ENCODE data around the gene PPARA.

Gene PPARA

DNA sequence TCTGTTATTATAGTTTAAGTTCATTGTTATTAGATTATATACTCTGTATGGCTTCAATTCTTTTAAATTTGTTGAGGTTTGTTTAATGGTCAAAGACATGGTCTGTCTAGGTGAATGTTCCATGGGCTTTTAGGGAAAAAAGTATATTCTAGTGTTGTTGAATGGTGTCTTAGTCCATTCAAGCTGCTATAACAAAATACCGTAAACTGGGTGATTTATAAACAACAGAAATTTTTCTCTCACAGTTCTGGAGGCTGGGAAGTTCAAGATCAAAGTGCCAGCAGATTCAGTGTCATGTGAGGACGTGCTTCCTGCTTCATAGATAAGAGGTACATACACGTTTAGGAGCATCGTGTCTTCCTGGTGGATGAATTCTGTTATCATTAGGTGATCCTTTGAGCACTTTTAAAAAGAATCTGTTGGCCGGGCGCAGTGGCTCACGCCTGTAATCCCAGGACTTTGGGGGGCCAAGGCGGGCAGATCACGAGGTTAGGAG is 26.2 kb downstream of the PPARA start:
- peaks cover 0 to 17% (median 9%) of the 10 kb centered on the region in 4 experiments for H3K4me1 ChIP-seq (ENCODE audit: control extremely low read depth in 1 of 4, control insufficient read depth in 4 of 4, insufficient read depth in 4 of 4, low read length in 3 of 4)
- WGBS (ENCODE audit: insufficient coverage): 89% methylated on average over 3 of the region's 9 CpGs
- ChIA-PET CTCF (interaction anchor here (1.1 kb wide), 1 partner anchor 16 kb away, joined by 3 read pairs; no protein-coding TSS in a partner anchor), POLR2A (no interaction called here)
- no peak overlapping the region for H3K27ac ChIP-seq (ENCODE audit: insufficient read depth in 1 of 2, low read depth in 1 of 2, low read length in 2 of 2, poor library complexity in 1 of 2, severe bottlenecking in 2 of 2)
- no peaks in the 10 kb centered on the region for H3K27me3 ChIP-seq (replicated peaks in 2 of 5; ENCODE audit: control insufficient read depth in 4 of 5, insufficient read depth in 5 of 5, low read length in 4 of 5)
- peaks cover 5 to 39% (median 17%) of the 10 kb centered on the region in 4 experiments for H3K36me3 ChIP-seq (ENCODE audit: control insufficient read depth in 4 of 4, insufficient read depth in 4 of 4, low read length in 3 of 4)
- H3K9me3 ChIP-seq (ENCODE audit: control extremely low read depth in 1 of 5, control insufficient read depth in 4 of 5, insufficient read depth in 2 of 5, low read depth in 1 of 5, low read length in 4 of 5): peaks cover 0 to 34% (median 18%) of the 10 kb centered on the region in 5 experiments
- no peak overlapping the region for H3K4me3 ChIP-seq (ENCODE audit: control insufficient read depth in 1 of 7, extremely low read depth in 1 of 7, insufficient read depth in 4 of 7, low read depth in 2 of 7, low read length in 6 of 7)
- no peak for DNase-seq

DNA sequence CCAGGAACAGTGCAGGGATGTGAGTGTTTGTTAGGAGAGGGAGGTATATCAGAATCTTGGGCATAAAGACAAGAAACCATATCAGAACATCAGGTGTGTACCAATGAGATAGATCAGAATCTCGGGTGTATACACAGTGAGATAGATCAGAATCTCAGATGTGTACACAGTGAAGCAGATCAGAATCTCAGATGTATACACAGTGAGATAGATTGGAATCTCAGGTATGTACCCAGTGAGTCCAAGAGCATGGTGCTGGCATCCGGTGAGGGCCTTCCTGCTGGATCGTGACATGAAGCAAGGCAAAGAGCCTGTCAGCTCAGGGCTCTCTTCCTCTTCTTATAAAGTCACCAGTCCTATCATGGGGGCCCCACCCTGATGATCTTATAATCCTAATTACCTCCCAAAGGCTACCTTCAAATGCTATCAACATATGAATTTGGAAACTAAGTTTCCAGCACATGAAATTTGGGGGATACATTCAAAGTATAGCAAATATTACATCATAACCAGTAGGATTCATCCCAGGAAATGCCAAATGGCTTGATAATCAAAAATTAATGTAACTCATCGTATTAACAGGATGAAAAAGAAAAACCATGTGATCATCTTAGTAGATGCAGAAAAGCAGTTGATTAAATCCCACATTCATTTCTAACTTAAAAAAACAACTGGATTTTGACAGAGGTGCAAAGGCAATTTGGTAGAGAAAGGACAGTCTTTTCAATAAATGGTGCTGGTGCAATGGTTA is 28.6 kb downstream of the PPARA start:
- H3K4me3 ChIP-seq (ENCODE audit: control insufficient read depth in 1 of 7, extremely low read depth in 1 of 7, insufficient read depth in 4 of 7, low read depth in 2 of 7, low read length in 6 of 7): no peak overlapping the region
- H3K9me3 ChIP-seq (ENCODE audit: control extremely low read depth in 1 of 5, control insufficient read depth in 4 of 5, insufficient read depth in 2 of 5, low read depth in 1 of 5, low read length in 4 of 5): peaks cover 0 to 40% (median 21%) of the 10 kb centered on the region in 5 experiments
- POLR2A ChIA-PET: no interaction called here
- WGBS (ENCODE audit: insufficient coverage): 100% methylated on average over 4 of the region's 4 CpGs
- peaks cover 7 to 60% (median 17%) of the 10 kb centered on the region in 4 experiments for H3K36me3 ChIP-seq (ENCODE audit: control insufficient read depth in 4 of 4, insufficient read depth in 4 of 4, low read length in 3 of 4)
- CTCF ChIA-PET: interaction anchor here (0.7 kb wide), 1 partner anchor 12 kb away, joined by 3 read pairs; no protein-coding TSS in a partner anchor
- DNase-seq: no peak
- H3K27me3 ChIP-seq (replicated peaks in 2 of 5; ENCODE audit: control insufficient read depth in 4 of 5, insufficient read depth in 5 of 5, low read length in 4 of 5): no peaks in the 10 kb centered on the region
- H3K4me1 ChIP-seq (ENCODE audit: control extremely low read depth in 1 of 4, control insufficient read depth in 4 of 4, insufficient read depth in 4 of 4, low read length in 3 of 4): peaks cover 0 to 3% (median 0%) of the 10 kb centered on the region in 4 experiments
- H3K27ac ChIP-seq (ENCODE audit: insufficient read depth in 1 of 2, low read depth in 1 of 2, low read length in 2 of 2, poor library complexity in 1 of 2, severe bottlenecking in 2 of 2): no peak overlapping the region

DNA sequence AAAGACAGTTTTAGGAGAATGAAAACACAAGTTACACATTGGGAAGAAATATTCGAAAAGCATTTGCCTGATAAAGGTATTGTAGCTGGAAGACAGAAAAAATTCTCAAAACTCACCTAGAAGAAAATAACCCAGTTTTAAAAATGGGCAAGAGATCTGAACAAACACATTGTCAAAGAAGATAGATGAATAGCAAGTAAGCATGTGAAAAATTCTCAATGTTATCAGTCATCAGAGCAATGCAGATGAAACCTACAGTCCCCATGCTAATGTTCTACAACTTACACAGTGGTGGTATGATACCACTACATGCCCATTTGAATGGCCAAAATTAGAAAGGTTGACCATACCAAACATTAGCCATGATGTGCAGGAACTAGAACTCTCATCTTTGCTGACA is 29.4 kb downstream of the PPARA start:
- POLR2A ChIA-PET: no interaction called here
- H3K36me3 ChIP-seq (ENCODE audit: control insufficient read depth in 4 of 4, insufficient read depth in 4 of 4, low read length in 3 of 4): peaks cover 7 to 65% (median 17%) of the 10 kb centered on the region in 4 experiments
- CTCF ChIA-PET: interaction anchor here (0.7 kb wide), 1 partner anchor 13 kb away, joined by 3 read pairs; no protein-coding TSS in a partner anchor

DNA sequence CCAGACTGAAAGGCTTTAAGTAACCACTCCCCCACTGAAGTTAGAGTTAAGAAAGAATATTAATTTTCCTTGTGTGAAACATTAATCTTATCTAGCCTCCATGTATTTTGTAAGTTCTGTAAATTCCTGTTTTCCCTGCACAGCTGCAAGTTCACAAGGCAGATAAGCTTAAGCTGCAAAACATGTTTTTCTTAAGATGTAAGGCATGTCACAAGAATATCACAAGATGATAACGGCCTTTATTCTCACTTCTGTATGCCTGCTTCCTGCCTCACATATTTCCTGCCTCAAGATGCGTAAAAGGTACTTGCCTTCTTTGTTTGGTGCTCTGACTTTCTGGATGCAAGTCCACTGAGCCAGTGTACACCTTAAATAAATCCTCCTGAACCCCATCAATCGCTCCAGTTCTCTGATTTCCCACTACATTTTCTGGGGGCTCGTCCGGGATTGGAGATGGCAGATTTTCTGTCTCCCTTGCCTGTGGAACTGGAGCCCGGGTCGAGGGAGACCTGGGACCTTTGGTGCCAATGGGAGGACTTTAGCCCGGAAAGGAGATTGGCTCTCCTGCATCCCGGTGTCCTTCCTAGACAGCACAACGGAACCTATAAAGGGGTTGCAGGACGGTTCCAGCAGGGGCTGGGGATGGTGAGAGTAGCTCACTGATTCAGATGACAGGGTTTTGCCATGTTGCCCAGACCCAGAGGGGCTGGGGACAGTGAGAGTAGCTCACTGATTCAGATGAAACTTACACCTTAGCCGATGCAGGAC is 30.2 kb downstream of the PPARA start:
- Histone ChIP-seq H3K36me3 (ENCODE audit: control insufficient read depth in 4 of 4, insufficient read depth in 4 of 4, low read length in 3 of 4) (peaks cover 7 to 65% (median 17%) of the 10 kb centered on the region in 4 experiments), H3K27me3 (replicated peaks in 2 of 5; ENCODE audit: control insufficient read depth in 4 of 5, insufficient read depth in 5 of 5, low read length in 4 of 5) (no peaks in the 10 kb centered on the region), H3K4me1 (ENCODE audit: control extremely low read depth in 1 of 4, control insufficient read depth in 4 of 4, insufficient read depth in 4 of 4, low read length in 3 of 4) (no peaks in the 10 kb centered on the region), H3K4me3 (ENCODE audit: control insufficient read depth in 1 of 7, extremely low read depth in 1 of 7, insufficient read depth in 4 of 7, low read depth in 2 of 7, low read length in 6 of 7) (no peak overlapping the region), H3K9me3 (ENCODE audit: control extremely low read depth in 1 of 5, control insufficient read depth in 4 of 5, insufficient read depth in 2 of 5, low read depth in 1 of 5, low read length in 4 of 5) (peaks cover 0 to 40% (median 21%) of the 10 kb centered on the region in 5 experiments), H3K27ac (ENCODE audit: insufficient read depth in 1 of 2, low read depth in 1 of 2, low read length in 2 of 2, poor library complexity in 1 of 2, severe bottlenecking in 2 of 2) (no peak overlapping the region)
- ChIA-PET CTCF (no interaction called here), POLR2A (no interaction called here)
- DNase-seq: peak; percentile 16 to 30 (median 25)
- 95% methylated on average over 9 of the region's 12 CpGs for WGBS (ENCODE audit: insufficient coverage)

More for the DNA sequence above, 29.4 kb downstream of the PPARA start:
- H3K9me3 ChIP-seq (ENCODE audit: control extremely low read depth in 1 of 5, control insufficient read depth in 4 of 5, insufficient read depth in 2 of 5, low read depth in 1 of 5, low read length in 4 of 5): peaks cover 0 to 40% (median 21%) of the 10 kb centered on the region in 5 experiments
- no peak overlapping the region for H3K4me3 ChIP-seq (ENCODE audit: control insufficient read depth in 1 of 7, extremely low read depth in 1 of 7, insufficient read depth in 4 of 7, low read depth in 2 of 7, low read length in 6 of 7)
- H3K27me3 ChIP-seq (replicated peaks in 2 of 5; ENCODE audit: control insufficient read depth in 4 of 5, insufficient read depth in 5 of 5, low read length in 4 of 5): no peaks in the 10 kb centered on the region
- no peak for DNase-seq
- no peaks in the 10 kb centered on the region for H3K4me1 ChIP-seq (ENCODE audit: control extremely low read depth in 1 of 4, control insufficient read depth in 4 of 4, insufficient read depth in 4 of 4, low read length in 3 of 4)
- H3K27ac ChIP-seq (ENCODE audit: insufficient read depth in 1 of 2, low read depth in 1 of 2, low read length in 2 of 2, poor library complexity in 1 of 2, severe bottlenecking in 2 of 2): no peak overlapping the region
- WGBS (ENCODE audit: insufficient coverage): no CpG with 5 or more reads among the region's 1 CpG

DNA sequence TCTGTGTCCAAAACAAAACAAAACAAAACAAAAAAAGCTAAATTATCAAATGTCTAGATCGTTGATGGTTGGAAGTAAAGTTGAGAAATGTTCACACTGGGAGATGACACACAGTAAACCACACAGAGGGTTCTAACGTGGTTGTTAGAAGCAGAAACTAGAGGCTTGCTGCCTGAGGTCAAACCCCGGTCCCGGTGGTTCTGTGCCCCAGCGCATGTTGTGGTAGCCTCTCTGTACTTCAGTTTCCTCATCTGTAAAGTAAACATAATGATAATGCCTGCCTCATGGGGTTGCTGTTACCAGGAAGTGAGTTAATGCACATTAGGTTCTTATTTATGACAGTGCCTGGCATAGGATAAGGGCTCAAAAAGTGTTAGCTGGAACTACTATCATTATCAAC is 33.4 kb downstream of the PPARA start:
- Histone ChIP-seq H3K4me1 (ENCODE audit: control extremely low read depth in 1 of 4, control insufficient read depth in 4 of 4, insufficient read depth in 4 of 4, low read length in 3 of 4) (no peaks in the 10 kb centered on the region), H3K27ac (ENCODE audit: insufficient read depth in 1 of 2, low read depth in 1 of 2, low read length in 2 of 2, poor library complexity in 1 of 2, severe bottlenecking in 2 of 2) (no peak overlapping the region), H3K36me3 (ENCODE audit: control insufficient read depth in 4 of 4, insufficient read depth in 4 of 4, low read length in 3 of 4) (peaks cover 4 to 48% (median 14%) of the 10 kb centered on the region in 4 experiments), H3K4me3 (ENCODE audit: control insufficient read depth in 1 of 7, extremely low read depth in 1 of 7, insufficient read depth in 4 of 7, low read depth in 2 of 7, low read length in 6 of 7) (no peak overlapping the region), H3K27me3 (replicated peaks in 2 of 5; ENCODE audit: control insufficient read depth in 4 of 5, insufficient read depth in 5 of 5, low read length in 4 of 5) (no peaks in the 10 kb centered on the region), H3K9me3 (ENCODE audit: control extremely low read depth in 1 of 5, control insufficient read depth in 4 of 5, insufficient read depth in 2 of 5, low read depth in 1 of 5, low read length in 4 of 5) (peaks cover 0 to 31% (median 21%) of the 10 kb centered on the region in 5 experiments)
- ChIA-PET POLR2A (interaction anchor here (0.8 kb wide), 1 partner anchor 36 kb away, joined by 3 read pairs; no protein-coding TSS in a partner anchor), CTCF (no interaction called here)
- 100% methylated on average over 4 of the region's 5 CpGs for WGBS (ENCODE audit: insufficient coverage)
- DNase-seq: no peak

DNA sequence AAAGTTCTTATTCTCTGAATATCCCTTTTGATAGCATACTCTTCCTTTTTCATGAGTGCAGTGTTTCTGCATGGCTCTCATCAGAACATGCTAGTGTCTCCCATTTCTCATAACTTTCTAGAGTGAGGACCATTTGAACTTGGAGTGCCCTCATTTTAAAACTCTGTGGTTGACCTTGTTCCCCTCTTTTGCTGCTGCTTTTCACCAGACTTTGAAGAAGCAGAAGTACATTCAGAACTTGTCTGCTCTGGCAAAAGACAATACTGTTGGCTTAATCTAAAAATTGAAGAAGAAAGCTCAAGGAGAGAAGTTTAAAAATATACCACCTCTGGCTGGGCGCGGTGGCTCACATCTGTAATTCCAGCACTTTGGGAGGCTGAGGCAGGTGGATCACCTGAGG is 35.0 kb downstream of the PPARA start:
- Histone ChIP-seq H3K27me3 (replicated peaks in 2 of 5; ENCODE audit: control insufficient read depth in 4 of 5, insufficient read depth in 5 of 5, low read length in 4 of 5) (no peaks in the 10 kb centered on the region), H3K4me1 (ENCODE audit: control extremely low read depth in 1 of 4, control insufficient read depth in 4 of 4, insufficient read depth in 4 of 4, low read length in 3 of 4) (no peaks in the 10 kb centered on the region), H3K4me3 (ENCODE audit: control insufficient read depth in 1 of 7, extremely low read depth in 1 of 7, insufficient read depth in 4 of 7, low read depth in 2 of 7, low read length in 6 of 7) (no peak overlapping the region), H3K36me3 (ENCODE audit: control insufficient read depth in 4 of 4, insufficient read depth in 4 of 4, low read length in 3 of 4) (peaks cover 4 to 43% (median 13%) of the 10 kb centered on the region in 4 experiments), H3K9me3 (ENCODE audit: control extremely low read depth in 1 of 5, control insufficient read depth in 4 of 5, insufficient read depth in 2 of 5, low read depth in 1 of 5, low read length in 4 of 5) (peaks cover 0 to 19% (median 14%) of the 10 kb centered on the region in 5 experiments), H3K27ac (ENCODE audit: insufficient read depth in 1 of 2, low read depth in 1 of 2, low read length in 2 of 2, poor library complexity in 1 of 2, severe bottlenecking in 2 of 2) (no peak overlapping the region)
- CTCF ChIA-PET: no interaction called here
- POLR2A ChIA-PET: no interaction called here
- WGBS (ENCODE audit: insufficient coverage): no CpG with 5 or more reads among the region's 2 CpGs
- DNase-seq: peak in 2 of 3 donors; percentile 32 to 44

Measured in common myeloid progenitor, CD34-positive (primary cell).